ENCODE results near the gene TMEM59L.

GRCh38 chr19:18651300-18651699 lies 38.6 kb downstream of the TMEM59L start:
- TF ChIP-seq MTA3 (CRISPR knock-in tag; IDR thresholded peaks at IDR 0.05) (no peak), CEBPB (IDR thresholded peaks at IDR 0.05; ENCODE audit: borderline replicate concordance, low read depth, low read length) (no peak), ZFP1 (CRISPR knock-in tag; IDR thresholded peaks at IDR 0.05) (no peak), STAT6 (CRISPR knock-in tag; IDR thresholded peaks at IDR 0.05; ENCODE audit: borderline replicate concordance) (no peak), YY1 (IDR thresholded peaks at IDR 0.05; ENCODE audit: insufficient read depth, insufficient replicate concordance, low read depth, low read length) (no peak), HNRNPUL1 (IDR thresholded peaks at IDR 0.05; ENCODE audit: low read depth, low read length) (no peak), SETDB1 (CRISPR knock-in tag; IDR thresholded peaks at IDR 0.05; ENCODE audit: borderline replicate concordance) (no peak), ZNF274 (CRISPR knock-in tag; IDR thresholded peaks at IDR 0.05) (no peak), HDAC6 (IDR thresholded peaks at IDR 0.05; ENCODE audit: low read depth, low read length) (no peak), NPAS2 (CRISPR knock-in tag; IDR thresholded peaks at IDR 0.05; ENCODE audit: borderline replicate concordance) (no peak), BRF2 (CRISPR knock-in tag; IDR thresholded peaks at IDR 0.05) (no peak), EZH2 (conservative IDR thresholded peaks at IDR 0.05; ENCODE audit: low read depth, low read length) (no peak), KDM1A (CRISPR knock-in tag; IDR thresholded peaks at IDR 0.05) (no peak)
